ENCODE results near the gene CACNB2. TPM values are rescaled to one million over a fixed set of nuclear protein-coding genes. Genes with fewer than 3 reads are reported as not detected.

CACNB2 gene
- total and polyA plus RNA-seq, 8 donors = 4.0 to 14.8 (median 11.8) TPM

- intact Hi-C loops (cut with DNase I) = no loop called here
- TF ChIP-seq CTCF (IDR thresholded peaks at IDR 0.05) = no peak
- Histone ChIP-seq H3K36me3 (no peaks in the 10 kb centered on the region), H3K27me3 (no peaks in the 10 kb centered on the region), H3K4me1 (no peaks in the 10 kb centered on the region), H3K4me3 (no peak overlapping the region), H3K27ac (no peak overlapping the region), H3K9me3 (no peaks in the 10 kb centered on the region)
- DNase-seq = no peak
- ATAC-seq = peak; percentile 67
Measured at GRCh38 chr10:18455086-18455884, 315.1 kb downstream of the CACNB2 start.

- ATAC-seq (no peak), DNase-seq (no peak)
- intact Hi-C loops (cut with DNase I) = no loop called here
- Histone ChIP-seq H3K9me3 (no peaks in the 10 kb centered on the region), H3K4me3 (no peak overlapping the region), H3K27me3 (no peaks in the 10 kb centered on the region), H3K36me3 (no peaks in the 10 kb centered on the region), H3K4me1 (no peaks in the 10 kb centered on the region), H3K27ac (no peak overlapping the region)
- no peak for TF ChIP-seq CTCF (IDR thresholded peaks at IDR 0.05)
Measured at GRCh38 chr10:18456984-18457383, 316.8 kb downstream of the CACNB2 start.

GRCh38 chr10:18460032-18460431 lies 319.8 kb downstream of the CACNB2 start:
- no peak overlapping the region for H3K4me3 ChIP-seq
- ATAC-seq (no peak), DNase-seq (no peak)
- TF ChIP-seq CTCF (IDR thresholded peaks at IDR 0.05) = no peak
- H3K27ac ChIP-seq = no peak overlapping the region
- H3K27me3 ChIP-seq = no peaks in the 10 kb centered on the region
- H3K4me1 ChIP-seq = no peaks in the 10 kb centered on the region
- H3K36me3 ChIP-seq = no peaks in the 10 kb centered on the region
- no peaks in the 10 kb centered on the region for H3K9me3 ChIP-seq
- intact Hi-C loops (cut with DNase I) = no loop called here

DNA sequence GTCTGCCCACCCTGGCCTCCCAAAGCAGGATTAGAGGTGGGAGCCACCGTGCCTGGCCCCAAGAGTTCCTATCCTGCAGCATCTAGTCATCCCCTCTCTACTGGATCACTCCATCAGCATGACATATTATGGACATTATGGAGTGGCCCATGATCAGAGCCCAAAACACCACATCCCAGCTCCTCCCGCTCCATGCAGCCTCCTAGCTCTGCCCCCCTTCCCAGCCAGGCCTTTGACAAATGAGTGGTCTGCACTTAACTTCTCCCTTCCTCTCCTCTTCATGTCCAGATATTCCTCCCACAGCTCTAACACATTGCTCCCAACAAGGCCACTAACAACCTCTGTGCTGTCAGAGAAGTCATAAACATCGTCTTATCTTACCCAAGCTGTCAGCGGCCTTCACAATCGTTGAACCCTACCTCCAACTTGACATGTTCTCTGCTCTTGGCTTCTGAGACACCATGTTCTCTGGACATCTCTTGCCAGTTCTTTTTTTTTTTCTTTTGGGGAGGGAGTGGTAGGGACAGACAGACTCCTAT lies 323.5 kb downstream of the CACNB2 start:
- no peaks in the 10 kb centered on the region for H3K27me3 ChIP-seq
- no peak for ATAC-seq
- TF ChIP-seq CTCF (IDR thresholded peaks at IDR 0.05) = no peak
- H3K4me1 ChIP-seq = no peaks in the 10 kb centered on the region
- no peak overlapping the region for H3K27ac ChIP-seq
- DNase-seq = no peak
- H3K4me3 ChIP-seq = no peak overlapping the region
- H3K9me3 ChIP-seq = no peaks in the 10 kb centered on the region
- intact Hi-C loops (cut with DNase I) = no loop called here
- H3K36me3 ChIP-seq = no peaks in the 10 kb centered on the region

GRCh38 chr10:18469125-18469524 lies 328.9 kb downstream of the CACNB2 start:
- H3K9me3 ChIP-seq = no peaks in the 10 kb centered on the region
- H3K36me3 ChIP-seq = no peaks in the 10 kb centered on the region
- intact Hi-C loops (cut with DNase I) = no loop called here
- peak in 1 of 4 donors; percentile 33 for DNase-seq
- TF ChIP-seq CTCF (IDR thresholded peaks at IDR 0.05) = no peak
- no peak overlapping the region for H3K4me3 ChIP-seq
- H3K27ac ChIP-seq = no peak overlapping the region
- H3K27me3 ChIP-seq = no peaks in the 10 kb centered on the region
- ATAC-seq = no peak
- H3K4me1 ChIP-seq = no peaks in the 10 kb centered on the region
